HG02763 (cell line): ENCODE data around the gene CHADL.

ENCODE experiments used
- ATAC-seq: cut with Tn5 transposase; IDR thresholded peaks from one replicate; pipeline ENCODE4 v1.9.1; 2021; ENCODE audit warnings: mild to moderate bottlenecking, moderate library complexity; ENCODE audit not compliant: unreplicated experiment

CHADL gene

GRCh38 chr22:41257696-41258095 is 17.0 kb upstream of the CHADL start:
- no peak for ATAC-seq

DNA sequence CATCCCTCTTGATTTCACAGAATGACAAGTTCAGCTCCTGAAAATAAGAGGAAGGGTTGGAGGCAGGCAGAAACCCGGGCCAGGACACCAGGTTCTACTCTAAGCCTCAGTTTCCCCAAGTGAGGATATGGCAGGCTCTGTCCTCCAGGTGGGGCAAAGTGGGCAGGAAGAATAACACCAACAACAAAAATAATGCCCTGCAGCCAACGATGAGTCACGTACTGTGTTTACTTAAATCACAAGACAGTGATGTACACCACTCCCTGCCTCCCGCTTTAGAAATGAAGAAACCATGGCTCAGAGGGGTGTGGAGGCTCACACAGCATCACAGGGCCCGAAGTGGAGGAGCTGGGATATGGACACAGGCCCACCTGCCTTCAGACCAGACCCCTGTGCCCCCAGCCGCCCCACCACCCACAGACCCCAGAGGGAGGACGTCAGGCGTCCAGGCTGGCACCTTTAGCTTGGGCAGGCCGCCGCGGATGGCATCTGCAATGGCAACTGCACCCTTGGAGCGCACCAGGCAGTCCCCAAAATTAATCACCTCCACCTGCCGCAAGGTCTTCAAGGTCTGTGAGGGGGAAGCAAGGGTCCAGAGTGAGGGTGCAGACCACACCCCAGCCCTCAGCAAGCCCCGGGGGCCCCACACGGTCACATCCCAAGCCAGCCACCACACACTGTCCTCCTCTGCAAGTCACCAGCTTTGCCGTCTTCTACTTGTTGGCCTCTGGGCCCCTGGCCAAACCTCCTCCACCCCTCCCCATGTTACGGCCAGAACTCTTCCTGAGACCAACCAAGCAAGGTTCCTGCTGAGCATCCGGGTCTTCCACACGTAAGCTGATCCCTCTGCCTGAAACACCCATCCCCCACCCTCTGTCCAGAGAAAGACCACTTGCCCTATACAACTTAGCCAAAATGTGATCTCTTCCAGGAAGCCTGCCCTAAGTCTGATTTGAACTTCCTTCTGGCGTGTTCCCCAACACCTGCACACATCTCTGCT is 15.8 kb upstream of the CHADL start:
- ATAC-seq: no peak

GRCh38 chr22:41254230-41254629 is 13.5 kb upstream of the CHADL start:
- ATAC-seq: no peak

DNA sequence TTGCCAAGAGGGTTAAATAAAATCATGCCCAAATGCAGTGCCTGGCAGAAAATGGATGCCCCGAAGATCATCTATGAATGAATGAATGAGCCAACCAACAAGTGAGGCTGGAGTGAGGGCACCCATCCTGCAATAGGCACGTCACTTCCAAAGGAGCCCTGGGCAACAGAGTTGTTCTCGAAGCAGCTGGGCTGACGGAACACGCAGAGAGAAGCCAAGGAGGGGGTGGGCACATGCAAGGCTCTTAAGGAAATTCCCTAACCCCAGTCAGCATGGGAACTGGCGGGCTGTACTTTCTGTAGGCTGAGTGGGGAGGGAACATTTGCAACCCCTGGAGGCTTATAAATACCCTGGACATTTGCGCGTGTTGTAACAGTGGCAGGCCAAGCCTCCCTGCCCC is 11.6 kb upstream of the CHADL start:
- ATAC-seq: no peak

DNA sequence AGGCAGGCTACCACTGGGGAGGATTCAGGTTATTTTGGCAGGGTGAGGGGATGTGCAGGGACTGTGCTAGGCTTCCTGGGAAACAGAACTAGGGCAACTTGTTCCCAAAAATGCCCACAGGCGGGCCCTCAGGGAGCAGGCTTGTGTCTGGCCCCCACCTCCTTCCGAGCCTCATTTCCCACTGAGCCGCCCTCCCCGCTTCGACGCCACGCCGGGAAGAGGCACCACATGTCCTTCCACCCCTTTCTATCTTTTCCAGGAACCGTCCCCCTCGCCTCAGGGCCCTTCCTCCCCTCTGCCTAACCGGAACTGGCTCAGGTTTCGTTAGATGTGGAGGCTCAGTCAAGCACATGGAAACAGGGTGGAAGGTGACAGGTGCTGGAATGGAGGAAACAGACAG is 9.4 kb upstream of the CHADL start:
- no peak for ATAC-seq

GRCh38 chr22:41249442-41249841 is 8.7 kb upstream of the CHADL start:
- no peak for ATAC-seq

DNA sequence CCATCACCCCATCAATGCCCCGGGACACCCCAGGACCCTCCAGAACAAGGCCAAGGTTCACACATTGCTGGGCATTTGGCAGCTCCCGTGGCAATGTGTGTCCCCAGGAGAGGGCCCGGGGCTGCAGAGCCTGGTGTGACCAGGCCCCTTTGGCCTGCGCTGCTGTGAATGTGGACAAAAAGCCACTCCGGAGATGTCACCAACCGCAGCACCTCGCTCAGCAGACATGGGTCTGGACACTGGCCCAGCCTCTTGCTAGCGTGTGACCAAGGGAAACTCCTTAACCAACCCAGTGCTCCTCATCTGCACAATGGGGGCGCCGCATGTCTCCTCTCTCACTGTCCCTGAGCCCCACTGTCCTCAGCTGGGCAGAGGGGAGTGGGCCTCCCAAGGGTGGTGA is 8.0 kb upstream of the CHADL start:
- ATAC-seq: no peak

DNA sequence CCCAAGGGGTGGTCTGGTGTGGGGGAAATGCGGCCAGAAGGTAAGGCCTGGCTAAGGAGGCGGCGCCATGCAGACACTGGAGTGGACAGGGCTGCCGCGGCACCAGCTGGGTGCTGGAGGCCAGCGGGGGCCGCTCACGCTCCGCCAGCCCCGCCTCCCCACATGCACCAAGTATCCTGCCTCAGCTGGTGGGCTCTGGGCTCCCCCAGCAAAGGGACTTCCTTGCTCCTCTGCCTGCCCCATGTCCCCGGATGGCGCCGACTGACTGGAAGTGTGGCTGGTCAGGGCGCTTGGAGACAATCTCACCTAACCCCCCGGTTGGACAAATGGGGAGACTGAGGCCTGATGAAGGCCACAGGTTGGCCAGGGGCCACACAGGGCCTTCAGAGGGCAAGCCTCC is 7.6 kb upstream of the CHADL start:
- no peak for ATAC-seq

DNA sequence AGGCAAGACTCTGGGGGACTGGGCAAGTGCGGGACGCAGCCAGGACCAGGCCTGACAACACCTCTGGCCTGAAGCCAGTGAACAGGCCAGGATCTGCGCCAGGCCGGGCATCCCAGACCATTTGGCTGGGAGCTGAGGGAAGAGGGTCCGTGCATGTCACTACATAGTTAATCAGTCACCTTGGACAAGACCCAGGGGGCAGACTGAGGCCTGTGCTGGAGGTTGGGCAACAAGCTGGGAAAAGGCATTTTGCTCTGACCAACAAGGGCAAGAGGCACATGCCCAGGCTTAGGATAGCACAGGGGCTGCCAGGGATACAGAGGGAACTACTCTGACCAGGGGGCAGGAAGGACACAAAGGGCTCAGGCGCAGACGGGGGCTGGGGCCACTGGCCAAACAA is 7.0 kb upstream of the CHADL start:
- ATAC-seq: no peak

- ATAC-seq: no peak
These were observed 5.3 kb upstream of the CHADL start for GRCh38 chr22:41245917-41246499.

- ATAC-seq: no peak
These were observed 2.6 kb upstream of the CHADL start for GRCh38 chr22:41243361-41243760.

DNA sequence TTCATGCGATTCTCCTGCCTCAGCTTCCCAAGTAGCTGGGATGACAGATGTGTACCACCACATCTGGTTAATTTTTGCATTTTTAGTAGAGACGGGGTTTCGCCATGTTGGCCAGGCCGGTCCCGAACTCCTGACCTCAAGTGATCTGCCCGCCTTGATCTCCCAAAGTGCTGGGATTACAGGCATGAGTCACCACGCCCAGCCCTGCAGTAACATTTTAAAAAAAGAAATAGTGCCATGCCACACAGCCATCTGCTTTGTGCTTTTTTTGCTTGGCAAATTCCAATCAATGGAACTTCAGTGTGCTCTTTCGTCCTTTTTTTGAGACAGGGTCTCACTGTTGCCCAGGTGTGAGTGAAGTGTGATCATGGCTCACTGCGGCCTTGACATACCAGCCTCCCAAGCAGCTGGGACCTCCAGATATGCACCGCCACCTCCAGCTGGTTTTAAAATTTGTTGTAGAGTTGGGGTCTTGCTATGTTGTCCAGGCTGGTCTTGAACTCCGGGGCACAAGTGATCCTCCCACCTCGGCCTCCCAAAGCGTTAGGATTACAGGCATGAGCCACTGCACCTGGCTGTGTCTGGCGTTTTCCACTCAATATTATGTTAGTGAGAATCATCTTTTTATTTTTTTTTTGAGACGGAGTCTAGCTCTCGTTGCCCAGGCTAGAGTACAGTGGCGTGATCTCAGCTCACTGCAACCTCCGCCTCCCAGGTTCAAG is 1.8 kb upstream of the CHADL start:
- ATAC-seq: no peak

DNA sequence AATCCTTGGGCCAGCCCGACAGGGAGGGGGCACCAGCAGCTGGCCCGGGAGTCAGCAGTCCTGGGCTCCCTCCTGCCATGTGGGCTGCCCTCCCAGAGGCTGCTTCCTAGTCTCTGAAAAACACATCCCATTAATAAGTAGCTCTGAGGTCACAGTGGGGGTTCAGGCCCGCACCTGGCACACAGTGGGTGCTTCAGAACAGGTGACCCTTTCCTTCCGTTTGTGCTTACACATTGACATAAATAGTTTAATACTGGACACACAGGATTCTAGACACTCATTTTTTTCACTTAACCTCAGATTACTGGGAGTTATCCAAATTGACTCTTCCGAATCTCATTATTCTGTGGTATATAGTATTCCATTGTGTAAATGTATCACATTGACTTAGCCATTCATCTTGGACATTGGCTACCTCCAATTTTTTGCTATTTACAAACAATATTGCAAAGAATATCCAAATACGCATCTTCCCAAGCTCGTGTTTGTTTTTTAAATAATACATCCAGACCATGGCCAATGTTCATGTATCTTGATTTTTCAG is 474 bp upstream of the CHADL start:
- no peak for ATAC-seq

DNA sequence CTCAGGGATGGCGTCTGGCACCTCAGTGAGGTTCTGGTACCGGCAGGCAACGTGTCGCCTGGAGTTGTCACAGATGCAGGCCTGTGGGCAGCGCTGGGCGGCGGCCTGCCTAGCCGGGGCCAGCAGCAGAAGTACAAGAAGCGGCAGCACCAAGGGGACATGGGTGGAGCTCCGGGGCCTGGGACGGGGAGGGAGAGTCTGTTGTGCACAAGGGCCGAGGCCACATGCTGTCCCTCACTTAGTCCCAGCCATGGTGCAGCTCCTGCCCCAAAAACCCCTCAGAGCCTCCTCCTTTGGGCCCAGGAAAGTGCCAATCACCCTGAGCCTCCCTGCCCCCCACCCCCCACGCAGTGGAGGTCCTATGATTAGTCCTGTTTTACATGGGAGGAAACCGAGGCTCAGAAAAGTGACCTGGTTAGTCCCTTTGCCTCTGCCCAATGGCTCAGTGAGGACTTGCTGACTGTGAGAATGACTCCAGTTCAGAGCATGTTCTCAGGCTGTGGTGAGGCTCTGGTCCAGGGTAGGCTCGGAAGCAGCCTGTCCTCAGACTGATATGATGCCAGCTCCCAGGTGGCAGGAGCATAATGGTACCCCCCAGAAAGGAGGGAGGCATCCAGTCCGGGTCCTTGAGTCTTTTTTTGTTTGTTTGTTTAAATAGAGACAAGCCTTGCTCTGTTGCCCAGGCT is 1.1 kb downstream of the CHADL start:
- ATAC-seq: no peak

DNA sequence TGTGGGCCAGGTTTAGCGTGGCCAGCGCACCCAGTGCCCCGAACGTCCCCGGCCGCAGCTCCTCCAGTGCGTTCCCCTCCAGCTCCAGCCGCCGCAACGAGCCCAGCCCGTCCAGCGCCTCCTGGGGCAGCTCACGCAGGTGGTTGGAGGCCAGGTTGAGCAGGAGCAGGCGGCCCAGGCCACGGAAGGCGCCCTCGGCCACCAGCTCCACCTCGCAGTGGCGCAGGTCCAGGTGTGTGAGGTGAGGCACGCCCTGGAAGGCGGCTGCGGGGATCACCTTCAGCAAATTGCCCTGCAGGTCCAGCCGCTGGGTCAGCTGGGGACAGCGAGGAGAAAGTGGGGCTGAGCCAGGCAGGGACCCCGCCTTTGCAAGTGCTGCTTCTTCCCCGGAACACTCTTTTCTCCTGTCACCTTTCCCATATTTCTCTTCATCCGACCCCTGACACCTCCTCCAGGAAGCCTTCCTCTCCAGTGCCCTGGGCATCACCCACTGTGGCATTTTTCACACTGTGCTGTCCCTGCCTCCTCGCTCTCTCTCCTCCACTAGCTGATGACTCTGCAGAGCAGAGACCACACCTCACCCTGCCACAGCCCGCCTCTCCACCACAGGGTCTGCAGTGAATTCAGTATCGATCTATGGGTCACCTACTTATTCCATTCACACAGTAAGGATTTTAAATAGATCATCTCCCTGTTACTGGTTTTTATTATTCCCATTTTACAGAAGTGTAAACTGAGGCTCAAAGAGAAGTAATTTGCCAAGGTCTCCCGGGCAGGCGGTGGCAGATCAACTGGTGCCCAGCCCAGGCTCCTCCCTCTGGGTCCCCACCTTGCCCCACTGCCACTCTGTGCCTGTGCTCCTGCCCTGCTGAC is 1.9 kb downstream of the CHADL start:
- ATAC-seq: no peak

- ATAC-seq: peak; percentile 63
These were observed 2.8 kb downstream of the CHADL start for GRCh38 chr22:41237707-41238569.

DNA sequence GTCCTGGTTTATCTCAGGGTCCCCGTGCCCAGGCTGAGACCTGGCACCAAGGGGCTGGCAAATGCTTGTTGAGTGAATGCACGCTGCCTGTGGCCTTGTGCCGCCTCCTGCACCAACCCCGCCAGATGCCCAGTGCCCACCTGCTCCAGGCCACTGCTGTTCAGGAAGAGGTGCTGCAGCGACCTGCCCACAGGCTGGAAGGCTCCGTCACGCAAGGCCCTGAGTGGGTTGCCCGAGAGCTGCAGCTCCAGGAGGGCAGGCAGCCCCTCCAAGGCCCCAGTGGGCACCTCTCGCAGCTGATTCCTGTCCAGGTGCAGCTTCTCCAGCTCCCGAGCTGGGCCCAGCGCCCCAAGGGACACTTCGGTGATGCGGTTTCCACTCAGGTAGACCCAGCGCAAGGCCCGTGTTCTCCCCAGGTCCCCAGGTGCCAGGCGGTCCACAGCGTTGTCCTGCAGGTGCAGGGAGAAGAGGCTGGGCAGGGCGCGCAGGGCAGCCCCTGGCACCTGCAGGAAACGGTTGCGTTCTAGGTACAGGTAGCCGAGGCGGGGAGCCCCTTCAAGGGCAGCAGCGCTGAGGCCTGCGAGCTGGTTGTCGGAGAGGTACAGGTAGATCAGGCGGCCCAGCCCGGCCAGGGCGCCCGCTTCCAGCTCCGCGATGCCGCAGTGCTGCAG is 3.6 kb downstream of the CHADL start:
- no peak for ATAC-seq
